Panc1 (cell line): ENCODE results near the gene BTG1. TPM values are rescaled to one million over a fixed set of nuclear protein-coding genes. Genes with fewer than 3 reads are reported as not detected.

ENCODE experiments used
- ATAC-seq: fragments of 200-7000 bp; cut with Tn5 transposase; 2 replicates; pipeline ENCODE4 v1.9.1; 2020; ENCODE audit warnings: mild to moderate bottlenecking, moderate library complexity
- BruUV-seq: library from RNA; stranded (reverse); fragments of 400-500 nt; replicated peaks from 2 replicates; lab custom pipeline; 2021; lab: Mats Ljungman, UMichigan
- CTCF ChIA-PET: fragments of 300-600 bp; sonication (Branson Sonifier 250); formaldehyde crosslinking; loops from one replicate; lab custom pipeline; 2022; ENCODE audit warnings: antibody characterized with exemption; lab: Charles Lee
- POLR2A ChIA-PET: fragments of 300-600 bp; sonication (Branson Sonifier 250); formaldehyde crosslinking; loops from one replicate; lab custom pipeline; 2022; ENCODE audit warnings: antibody characterized with exemption; lab: Charles Lee
- DNase-seq: peaks from one replicate; pipeline ENCODE4 v3.0.0-alpha.2; 2010; ENCODE audit warnings: low read depth, low spot score
- H3K27ac ChIP-seq: 2 replicates; pipeline ENCODE4 v1.5.1; 2011; ENCODE audit warnings: mild to moderate bottlenecking, low read length, inconsistent platforms
- H3K27me3 ChIP-seq: fragments of 200-500 bp; sonication (Bioruptor generic); 2 replicates; pipeline ENCODE4 v1.6.0; 2014; ENCODE audit warnings: low read length, inconsistent platforms; ENCODE audit not compliant: control insufficient read depth, insufficient read depth
- H3K36me3 ChIP-seq: fragments of 200-500 bp; sonication (Bioruptor generic); 2 replicates; pipeline ENCODE4 v1.5.1; 2014; ENCODE audit warnings: inconsistent platforms, mild to moderate bottlenecking, low read length, moderate library complexity; ENCODE audit not compliant: control insufficient read depth, insufficient read depth
- H3K4me1 ChIP-seq: 2 replicates; pipeline ENCODE4 v1.5.1; 2011; ENCODE audit warnings: inconsistent platforms, mild to moderate bottlenecking, low read length, moderate library complexity; ENCODE audit not compliant: control insufficient read depth, insufficient read depth
- H3K4me3 ChIP-seq, 2 experiments: 2 replicates each; pipeline ENCODE4 v1.5.1; 2011 to 2012; ENCODE audit warnings: low read depth in 2 of 2, low read length in 2 of 2, mild to moderate bottlenecking in 2 of 2, inconsistent platforms in 1 of 2, moderate library complexity in 1 of 2
- H3K9me3 ChIP-seq: fragments of 200-500 bp; sonication (Bioruptor generic); 2 replicates; pipeline ENCODE4 v1.5.1; 2014; ENCODE audit warnings: low read depth, mild to moderate bottlenecking, inconsistent platforms, low read length, moderate library complexity; ENCODE audit not compliant: control insufficient read depth, insufficient read depth
- POLR2AphosphoS5 ChIP-seq: IDR thresholded peaks from 2 replicates; pipeline ENCODE4 v1.6.1; 2012; ENCODE audit warnings: mild to moderate bottlenecking, low read depth, low read length, moderate library complexity
- REST ChIP-seq, 2 experiments: IDR thresholded peaks; 2 replicates each; pipeline ENCODE4 v1.6.1; 2011 to 2012; ENCODE audit warnings: low read depth in 2 of 2, control low read depth in 1 of 2, low read length in 1 of 2, mild to moderate bottlenecking in 1 of 2, moderate library complexity in 1 of 2; ENCODE audit not compliant: insufficient read depth in 1 of 2
- SIN3A ChIP-seq: IDR thresholded peaks from 2 replicates; pipeline ENCODE4 v1.6.1; 2012; ENCODE audit warnings: low read depth, mild to moderate bottlenecking, low read length, moderate library complexity, borderline replicate concordance; ENCODE audit not compliant: insufficient read depth
- TCF7L2 ChIP-seq: IDR thresholded peaks from 2 replicates; pipeline ENCODE4 v1.6.1; 2011; ENCODE audit warnings: mild to moderate bottlenecking, low read depth, low read length, inconsistent platforms
- in situ Hi-C: cut with HindIII; loops from 2 replicates; pipeline ENCODE4 v1.10.0; 2016; ENCODE audit warnings: low sequenced_read_pairs, low pct_unique_long_range_greater_than_20kb
- intact Hi-C: fragments of 100-400 bp; cut with micrococcal nuclease; formaldehyde crosslinking; loops from one replicate; pipeline ENCODE4 v1.10.0; 2022; ENCODE audit not compliant: unreplicated experiment
- total RNA-seq: library from RNA; stranded (reverse); gene quantifications from one replicate; pipeline ENCODE4 v1.2.1, GENCODE V29; 2021; ENCODE audit not compliant: unreplicated experiment
- TF ChIP-seq, protein P1 (sequence below): fragments of 450-650 bp; IDR thresholded peaks from 2 replicates; pipeline ENCODE4 v1.5.1; 2017; ENCODE audit warnings: mild to moderate bottlenecking

BTG1 gene
- total RNA-seq, 1 experiment from 2014 or later, result 50.0 TPM

DNA sequence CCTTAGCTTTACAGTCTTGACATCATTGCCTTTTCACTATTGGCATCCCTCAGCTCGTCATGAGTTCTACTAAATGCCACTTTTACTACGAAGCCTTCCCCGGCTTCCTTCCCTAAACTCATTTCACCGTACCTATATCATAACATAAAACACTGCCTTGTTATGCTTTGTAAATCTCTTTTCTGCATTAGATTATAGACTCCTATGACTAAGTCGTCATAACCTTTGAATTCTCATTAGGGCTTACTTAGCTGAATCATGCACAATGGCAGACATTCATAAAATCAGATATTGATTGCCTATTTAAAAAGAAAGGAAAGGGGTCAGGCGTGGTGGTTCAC lies 21.0 kb downstream of the BTG1 start:
- Histone ChIP-seq H3K27me3 (no peaks in the 10 kb centered on the region), H3K4me1 (no peaks in the 10 kb centered on the region), H3K9me3 (peaks cover 8% of the 10 kb centered on the region), H3K27ac (no peak overlapping the region), H3K36me3 (no peaks in the 10 kb centered on the region), H3K4me3 (no peak overlapping the region)
- DNase-seq (no peak), ATAC-seq (no peak)
- CTCF ChIA-PET, result no interaction called here
- in situ Hi-C loops (no loop called here), intact Hi-C loops (no loop called here)
- TF ChIP-seq SIN3A (no peak), TCF7L2 (no peak), POLR2AphosphoS5 (no peak), REST (IDR thresholded peaks at IDR 0.05; ENCODE audit: insufficient read depth in 1 of 2, low read depth in 2 of 2, low read length in 1 of 2) (no peak)
- POLR2A ChIA-PET, result no interaction called here
- BruUV-seq, result no TSS peak

GRCh38 chr12:92123780-92124688 lies 21.6 kb downstream of the BTG1 start:
- H3K4me3 ChIP-seq, result no peak overlapping the region
- ATAC-seq, result no peak
- intact Hi-C loops (no loop called here), in situ Hi-C loops (no loop called here)
- POLR2A ChIA-PET, result no interaction called here
- peaks cover 14% of the 10 kb centered on the region for H3K9me3 ChIP-seq
- peak overlapping the region; percentile 34; the same call in 1 of the 2 replicates for H3K27ac ChIP-seq
- H3K36me3 ChIP-seq, result no peaks in the 10 kb centered on the region
- no peaks in the 10 kb centered on the region for H3K27me3 ChIP-seq
- CTCF ChIA-PET, result no interaction called here
- no TSS peak for BruUV-seq
- TF ChIP-seq POLR2AphosphoS5 (no peak), REST (IDR thresholded peaks at IDR 0.05; ENCODE audit: insufficient read depth in 1 of 2, low read depth in 2 of 2, low read length in 1 of 2) (no peak), TCF7L2 (no peak), SIN3A (no peak)
- TF ChIP-seq, protein P1, sequence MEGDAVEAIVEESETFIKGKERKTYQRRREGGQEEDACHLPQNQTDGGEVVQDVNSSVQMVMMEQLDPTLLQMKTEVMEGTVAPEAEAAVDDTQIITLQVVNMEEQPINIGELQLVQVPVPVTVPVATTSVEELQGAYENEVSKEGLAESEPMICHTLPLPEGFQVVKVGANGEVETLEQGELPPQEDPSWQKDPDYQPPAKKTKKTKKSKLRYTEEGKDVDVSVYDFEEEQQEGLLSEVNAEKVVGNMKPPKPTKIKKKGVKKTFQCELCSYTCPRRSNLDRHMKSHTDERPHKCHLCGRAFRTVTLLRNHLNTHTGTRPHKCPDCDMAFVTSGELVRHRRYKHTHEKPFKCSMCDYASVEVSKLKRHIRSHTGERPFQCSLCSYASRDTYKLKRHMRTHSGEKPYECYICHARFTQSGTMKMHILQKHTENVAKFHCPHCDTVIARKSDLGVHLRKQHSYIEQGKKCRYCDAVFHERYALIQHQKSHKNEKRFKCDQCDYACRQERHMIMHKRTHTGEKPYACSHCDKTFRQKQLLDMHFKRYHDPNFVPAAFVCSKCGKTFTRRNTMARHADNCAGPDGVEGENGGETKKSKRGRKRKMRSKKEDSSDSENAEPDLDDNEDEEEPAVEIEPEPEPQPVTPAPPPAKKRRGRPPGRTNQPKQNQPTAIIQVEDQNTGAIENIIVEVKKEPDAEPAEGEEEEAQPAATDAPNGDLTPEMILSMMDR, result no peak
- H3K4me1 ChIP-seq, result no peaks in the 10 kb centered on the region
- no peak for DNase-seq
